Activated CD4-positive, alpha-beta T cell treated with anti-CD3 and anti-CD28 coated beads, Interleukin-2, amount 50 U/mL, for 1 hour (primary cell): ENCODE data around the gene SPDEF.
A peak's percentile ranks its signal among the peaks of the same experiment; 100 is the strongest.

Source experiments
- DNase-seq: peaks from one replicate; pipeline ENCODE4 v3.0.0-alpha.2; 2020

Gene SPDEF

DNA sequence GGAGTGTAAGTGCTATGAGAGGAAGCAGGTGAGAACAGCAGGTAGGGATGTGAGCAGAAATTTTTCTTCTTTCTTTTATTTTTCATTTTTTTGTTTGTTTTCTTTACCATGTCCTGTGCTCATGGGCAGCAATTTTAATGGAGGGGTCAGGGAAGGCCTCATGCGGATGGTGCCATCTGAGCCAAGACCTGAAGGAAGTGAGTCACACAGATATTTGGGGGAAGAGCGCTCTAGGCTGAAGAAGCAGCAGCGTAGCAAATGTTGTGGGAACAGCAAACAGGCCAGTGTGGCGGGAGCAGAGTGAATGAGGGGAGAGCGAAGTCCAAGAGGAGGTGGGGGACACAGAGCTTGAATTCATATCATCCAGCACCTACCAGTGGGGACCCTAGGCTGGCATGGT lies 12.7 kb downstream of the SPDEF start:
- no peak for DNase-seq

DNA sequence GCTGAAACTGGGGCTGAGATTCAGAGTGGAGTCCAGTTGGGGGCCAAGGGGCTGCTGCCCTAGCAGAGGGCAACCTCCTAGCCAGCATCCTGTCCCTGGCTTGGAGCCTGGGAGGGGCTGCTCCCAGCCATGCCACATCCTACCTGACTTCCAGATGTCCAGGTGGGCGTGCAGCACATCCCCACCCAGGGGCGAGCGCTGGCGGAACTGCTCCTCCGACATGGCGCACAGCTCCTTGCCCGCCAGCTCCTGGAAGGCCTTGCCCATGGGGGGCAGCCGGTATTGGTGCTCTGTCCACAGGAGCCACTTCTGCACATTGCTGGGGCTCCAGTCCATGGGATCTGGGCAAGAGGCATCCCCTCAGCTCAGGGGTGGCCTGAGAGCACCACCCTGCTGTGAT lies 15.3 kb downstream of the SPDEF start:
- no peak for DNase-seq

DNA sequence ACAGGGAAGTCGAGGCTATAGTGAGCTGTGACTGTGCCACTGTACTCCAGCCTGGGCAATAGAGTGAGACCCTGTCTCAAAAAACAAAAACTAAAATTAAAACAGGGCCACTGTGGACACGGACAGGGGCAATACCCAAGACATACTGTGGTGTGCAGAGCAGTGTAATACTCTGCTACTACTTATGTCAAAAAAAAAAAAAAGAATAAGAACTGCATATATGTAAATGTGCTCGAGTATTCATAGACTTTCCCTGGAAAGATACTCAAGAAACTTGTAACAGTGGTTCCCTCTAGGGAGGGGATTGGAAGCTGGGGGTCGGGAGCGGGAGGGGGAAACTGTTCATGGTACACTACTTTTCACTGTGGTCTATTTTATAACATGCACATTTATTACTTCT lies 15.9 kb downstream of the SPDEF start:
- DNase-seq = no peak

DNA sequence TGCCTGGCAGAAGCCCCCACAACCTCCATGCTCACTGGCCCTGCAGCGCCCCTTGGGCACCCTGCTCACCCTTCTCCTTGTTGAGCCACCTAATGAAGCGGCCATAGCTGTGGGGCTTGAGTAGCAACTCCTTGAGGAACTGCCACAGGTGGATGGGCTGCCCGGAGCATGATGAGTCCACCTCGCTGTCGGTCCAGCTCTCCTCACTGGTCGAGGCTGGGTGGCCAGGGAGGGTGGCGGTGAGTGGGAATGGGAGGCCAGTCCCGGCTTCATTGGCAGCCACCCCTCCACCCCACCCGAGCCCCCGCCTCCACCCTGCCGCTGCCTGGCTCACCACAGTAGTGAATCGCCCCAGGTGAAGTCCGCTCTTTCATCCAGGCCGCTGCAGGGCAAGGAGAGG lies 16.9 kb downstream of the SPDEF start:
- DNase-seq = no peak

DNA sequence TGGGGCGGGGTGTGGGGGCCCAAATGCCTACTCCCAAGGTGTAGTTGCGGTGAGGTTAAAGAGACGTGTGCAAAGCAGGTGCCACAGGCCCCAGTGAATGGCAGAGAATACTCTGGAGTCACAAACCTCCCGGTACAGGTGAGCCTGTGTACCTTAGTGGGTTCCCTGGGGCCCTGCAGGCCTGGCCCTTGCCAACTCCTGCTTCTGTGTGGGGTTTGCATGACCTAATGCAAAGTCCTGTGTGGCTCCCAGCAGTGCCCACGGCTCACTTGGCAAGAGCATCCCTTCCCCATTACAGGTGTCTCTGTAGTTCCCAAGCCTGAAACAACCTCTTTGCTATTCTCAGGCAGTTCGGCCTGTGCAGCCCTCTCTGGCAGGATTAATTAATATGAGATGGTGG lies 17.5 kb downstream of the SPDEF start:
- DNase-seq = no peak

DNA sequence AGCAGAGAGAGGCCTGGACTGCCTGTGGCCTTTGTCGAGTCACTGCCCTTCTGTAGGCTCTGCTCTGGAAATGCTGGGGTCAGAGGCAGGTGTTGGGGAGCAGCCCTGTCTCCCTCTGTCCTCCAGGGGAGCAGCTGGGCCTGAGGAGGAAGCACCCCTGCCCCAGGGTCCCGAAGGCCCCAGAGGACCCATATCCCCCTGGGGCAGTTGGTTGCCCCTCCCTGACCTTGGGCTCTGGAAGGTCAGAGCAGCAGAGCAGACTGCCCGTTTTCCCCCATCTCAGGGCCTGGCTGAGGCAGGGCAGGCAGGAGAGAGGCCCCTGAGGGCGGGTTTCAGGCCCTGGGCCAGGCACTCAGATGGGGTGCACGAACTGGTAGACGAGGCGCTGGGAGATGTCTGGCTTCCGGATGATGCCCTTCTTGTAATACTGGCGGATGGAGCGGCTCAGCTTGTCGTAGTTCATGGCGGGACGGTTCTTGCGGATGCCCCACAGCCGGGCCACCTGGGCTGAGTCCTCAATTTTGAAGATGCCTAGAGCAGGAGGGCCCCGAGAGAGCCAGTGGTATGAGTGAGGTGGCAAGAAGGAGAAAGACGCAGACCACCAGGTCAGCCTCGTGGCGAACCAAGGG lies 18.1 kb downstream of the SPDEF start:
- DNase-seq = no peak

DNA sequence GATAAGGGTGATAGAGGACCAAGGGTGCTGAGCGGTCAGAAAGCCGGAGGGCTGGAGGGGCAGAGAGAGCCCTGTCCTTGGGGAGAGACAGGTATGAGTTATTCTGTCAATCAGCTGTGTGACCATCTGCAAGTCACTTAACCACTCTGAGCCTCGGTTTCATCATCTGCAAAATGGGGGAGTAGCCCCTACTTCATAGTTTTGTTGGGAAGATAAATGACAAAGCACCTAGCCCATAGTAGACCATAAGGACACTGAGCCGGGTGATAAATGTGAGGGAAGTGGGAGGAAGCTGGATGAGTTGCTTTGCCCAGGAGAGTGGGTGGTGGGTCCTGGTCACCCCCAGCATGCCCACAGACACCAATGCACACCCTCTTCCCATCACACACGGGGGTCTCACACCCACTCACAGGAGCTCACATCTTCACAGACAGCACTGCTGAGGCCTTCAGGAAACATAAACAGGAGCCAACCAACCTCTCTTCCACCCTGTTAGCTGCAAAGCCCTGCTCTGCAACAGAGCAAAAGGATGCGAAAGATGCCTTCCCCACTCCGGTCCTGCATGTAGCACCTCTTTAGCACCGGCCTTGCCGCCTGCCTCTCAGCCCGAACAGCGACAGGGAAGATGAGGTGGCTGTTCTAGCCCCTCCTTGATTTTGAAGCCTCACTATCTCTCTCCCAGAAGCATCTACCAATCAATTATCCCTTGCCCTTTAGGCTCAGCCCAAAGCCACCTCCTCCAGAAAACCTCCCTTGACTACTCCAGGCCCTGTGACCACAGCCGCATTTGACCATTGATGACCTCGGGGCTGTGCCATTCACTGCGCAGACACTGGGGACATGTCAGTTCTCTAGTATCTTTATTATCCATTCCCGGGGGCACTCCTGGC lies 18.9 kb downstream of the SPDEF start:
- DNase-seq = no peak

DNA sequence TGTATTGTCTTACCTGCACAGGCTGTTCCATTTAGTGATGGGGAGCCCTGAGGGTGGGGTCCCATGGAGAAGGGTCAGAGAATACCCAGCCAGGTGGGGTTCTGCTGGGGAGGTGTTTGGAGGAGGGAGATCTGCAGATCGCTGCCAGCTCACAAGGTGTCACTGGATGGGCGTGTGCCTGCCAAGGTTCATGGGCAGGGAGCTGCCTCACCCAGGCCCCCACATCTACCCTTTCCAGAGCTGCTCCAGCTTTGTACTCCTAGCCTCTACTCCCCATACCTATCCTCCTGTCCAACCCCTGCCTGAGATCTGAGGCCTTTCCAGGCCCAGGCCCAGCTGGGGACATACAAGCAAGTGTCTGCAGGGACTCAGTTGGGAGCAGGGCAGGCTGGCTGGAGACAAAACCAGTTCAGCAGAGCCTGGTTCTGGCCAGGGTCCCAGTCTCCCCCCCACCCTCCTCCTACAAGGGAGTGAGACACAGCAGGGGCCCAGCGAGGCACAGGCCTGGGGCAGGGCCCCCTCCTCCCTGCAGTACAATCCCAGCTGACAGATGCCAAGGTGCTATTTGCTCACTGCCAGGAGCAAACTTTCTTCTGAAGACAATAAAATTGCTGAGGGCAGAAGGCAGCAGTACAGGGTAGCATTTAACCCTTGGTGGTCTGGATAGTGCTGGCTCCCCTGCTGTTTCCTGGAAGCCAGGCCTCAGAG lies 19.7 kb downstream of the SPDEF start:
- DNase-seq = no peak

DNA sequence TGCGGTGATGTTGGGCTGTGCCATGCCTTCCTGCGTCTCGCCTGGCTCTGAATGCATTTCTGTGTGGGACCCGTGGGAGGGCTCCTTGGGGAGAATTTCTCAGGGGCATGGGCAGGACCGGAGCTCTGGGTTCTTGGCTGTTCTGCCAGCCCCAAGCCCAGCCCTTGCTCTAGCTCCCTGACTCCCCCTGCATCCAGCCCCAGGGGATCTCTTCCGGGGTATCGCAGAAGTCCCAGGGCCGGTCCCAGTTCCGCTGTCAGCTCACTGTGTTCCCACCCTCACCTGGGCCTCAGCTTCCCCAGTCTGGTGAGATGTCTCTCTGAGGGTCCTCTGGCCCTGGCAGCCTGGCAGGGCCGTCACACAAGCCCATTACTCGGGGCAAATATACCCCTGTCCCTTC lies 20.5 kb downstream of the SPDEF start:
- no peak for DNase-seq

DNA sequence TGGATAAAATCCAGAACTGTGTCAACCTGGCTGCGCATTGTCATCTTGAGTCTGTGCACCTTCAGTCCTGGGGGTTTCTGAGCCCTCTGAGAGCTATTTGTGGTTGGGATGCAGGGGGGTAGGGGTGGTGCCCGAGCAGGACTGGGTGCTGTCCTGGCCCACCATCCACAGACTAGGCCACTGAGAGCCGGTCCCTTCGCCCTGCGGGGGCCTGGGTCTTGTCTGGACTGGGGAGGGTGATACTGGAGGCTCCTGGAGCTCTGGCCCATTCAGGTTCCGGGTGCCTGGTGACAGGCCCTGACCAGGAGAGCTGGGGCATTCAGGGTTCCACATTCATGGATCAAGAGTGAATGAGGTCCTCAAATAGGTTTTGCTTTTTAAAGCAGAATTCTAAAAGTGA lies 20.9 kb downstream of the SPDEF start:
- DNase-seq = no peak

DNA sequence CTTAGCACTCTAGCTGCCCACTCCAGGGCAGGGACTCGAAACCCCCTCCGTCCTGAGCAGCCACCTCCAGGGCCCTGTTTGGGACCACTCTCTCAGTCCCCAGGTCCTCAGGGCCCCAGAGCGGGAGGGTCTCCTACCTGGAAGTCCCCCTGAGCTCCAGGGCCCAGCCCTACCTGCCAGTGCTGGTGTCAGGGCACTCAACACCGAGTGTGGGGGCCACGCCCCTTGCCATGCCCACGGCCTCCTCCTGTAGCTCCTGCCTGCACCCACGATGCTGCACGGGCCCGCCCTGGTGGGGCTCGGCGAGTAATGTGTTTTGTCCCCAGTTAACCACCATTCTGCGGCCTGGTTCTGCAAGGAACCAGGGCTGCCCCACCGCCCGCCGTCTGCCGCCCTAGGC lies 21.5 kb downstream of the SPDEF start:
- DNase-seq = no peak

DNA sequence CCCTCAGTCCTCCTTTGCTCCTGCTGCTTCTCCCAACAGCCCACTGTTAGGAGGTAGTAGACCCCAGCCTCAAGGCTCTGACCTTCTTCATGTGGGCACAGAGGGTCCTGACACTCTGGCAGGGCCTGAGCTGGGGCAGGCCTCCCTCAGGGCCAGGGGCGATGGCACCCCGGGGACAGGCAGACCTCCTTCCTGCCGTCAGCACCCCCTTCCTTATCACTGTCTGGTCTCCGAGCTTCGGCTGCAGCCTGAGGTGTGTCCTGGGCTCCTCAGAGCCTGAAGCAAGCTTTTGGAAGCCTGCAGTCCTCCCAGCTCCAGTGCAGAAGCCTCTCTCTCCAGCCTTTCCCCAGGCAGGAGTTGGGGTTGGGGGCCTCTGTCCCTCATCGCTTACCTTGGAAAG lies 22.0 kb downstream of the SPDEF start:
- DNase-seq = no peak

DNA sequence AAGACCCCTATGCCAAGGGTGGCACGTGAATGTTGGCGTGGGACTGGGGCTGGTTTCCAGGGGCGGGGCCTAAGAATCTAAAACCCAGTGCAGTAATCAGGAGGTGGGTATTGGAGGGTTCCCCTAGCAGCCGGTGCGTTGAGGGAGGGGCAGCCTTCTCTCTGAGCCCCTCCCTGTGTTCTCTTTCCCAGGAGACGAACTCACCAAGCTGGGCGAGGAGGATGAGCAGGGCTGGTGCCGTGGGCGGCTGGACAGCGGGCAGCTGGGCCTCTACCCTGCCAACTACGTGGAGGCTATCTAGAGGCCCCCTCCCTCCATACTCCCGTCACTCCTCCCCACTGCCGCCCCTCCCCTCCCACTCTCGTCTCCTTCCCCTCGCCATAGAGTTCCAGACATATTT lies 23.9 kb downstream of the SPDEF start:
- no peak for DNase-seq

DNA sequence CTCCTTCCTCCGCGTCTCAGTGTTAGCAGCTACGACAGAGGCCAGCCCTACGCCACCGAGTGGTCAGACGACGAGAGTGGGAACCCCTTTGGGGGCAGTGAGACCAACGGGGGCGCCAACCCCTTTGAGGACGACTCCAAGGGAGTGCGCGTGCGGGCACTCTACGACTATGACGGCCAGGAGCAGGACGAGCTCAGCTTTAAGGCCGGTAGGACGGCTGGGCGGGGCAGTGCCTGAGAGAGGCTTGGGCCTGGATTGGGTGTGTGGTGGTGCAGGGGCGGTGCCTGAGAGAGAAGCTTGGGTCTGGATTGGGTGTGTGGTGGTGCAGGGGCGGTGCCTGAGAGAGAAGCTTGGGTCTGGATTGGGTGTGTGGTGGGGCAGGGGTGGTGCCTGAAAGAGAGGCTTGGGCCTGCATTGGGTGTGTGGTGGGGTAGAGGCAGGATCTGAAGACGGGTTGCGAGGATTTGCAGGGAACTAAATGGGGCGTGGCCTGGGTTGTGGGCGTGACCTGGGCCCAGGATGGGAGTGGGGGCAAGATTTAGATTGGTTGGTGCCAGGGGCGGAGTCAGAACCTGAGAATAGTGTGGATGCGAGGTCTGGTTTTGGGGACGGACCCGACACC lies 24.4 kb downstream of the SPDEF start:
- DNase-seq = peak; percentile 9

DNA sequence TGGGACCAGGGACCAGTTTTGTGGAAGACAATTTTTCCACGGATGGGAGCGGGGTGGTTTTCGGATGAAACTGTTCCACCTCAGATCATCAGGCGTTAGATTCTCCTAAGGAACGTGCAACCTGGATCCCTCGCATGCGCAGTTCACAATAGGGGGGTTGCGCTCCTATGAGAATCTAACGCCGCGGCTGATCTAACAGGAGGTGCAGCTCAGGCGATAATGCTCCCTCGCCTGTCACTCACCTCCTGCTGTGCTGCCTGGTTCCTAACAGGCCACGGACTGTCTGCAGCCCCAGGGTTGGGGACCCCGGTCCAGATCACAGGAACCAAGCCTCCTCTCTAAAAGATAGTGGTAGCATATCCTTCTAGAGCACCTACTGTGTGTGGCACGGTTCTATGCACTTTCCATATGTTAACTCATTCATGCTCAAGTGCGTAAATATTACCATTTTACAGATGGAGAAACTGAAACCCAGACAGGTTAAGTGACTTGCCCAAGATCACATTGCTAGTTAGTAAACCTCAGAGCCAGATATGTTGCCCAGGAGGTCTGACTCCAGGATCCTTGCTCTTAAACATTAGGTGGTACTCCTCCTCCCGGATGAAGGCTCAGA lies 25.3 kb downstream of the SPDEF start:
- DNase-seq = no peak

DNA sequence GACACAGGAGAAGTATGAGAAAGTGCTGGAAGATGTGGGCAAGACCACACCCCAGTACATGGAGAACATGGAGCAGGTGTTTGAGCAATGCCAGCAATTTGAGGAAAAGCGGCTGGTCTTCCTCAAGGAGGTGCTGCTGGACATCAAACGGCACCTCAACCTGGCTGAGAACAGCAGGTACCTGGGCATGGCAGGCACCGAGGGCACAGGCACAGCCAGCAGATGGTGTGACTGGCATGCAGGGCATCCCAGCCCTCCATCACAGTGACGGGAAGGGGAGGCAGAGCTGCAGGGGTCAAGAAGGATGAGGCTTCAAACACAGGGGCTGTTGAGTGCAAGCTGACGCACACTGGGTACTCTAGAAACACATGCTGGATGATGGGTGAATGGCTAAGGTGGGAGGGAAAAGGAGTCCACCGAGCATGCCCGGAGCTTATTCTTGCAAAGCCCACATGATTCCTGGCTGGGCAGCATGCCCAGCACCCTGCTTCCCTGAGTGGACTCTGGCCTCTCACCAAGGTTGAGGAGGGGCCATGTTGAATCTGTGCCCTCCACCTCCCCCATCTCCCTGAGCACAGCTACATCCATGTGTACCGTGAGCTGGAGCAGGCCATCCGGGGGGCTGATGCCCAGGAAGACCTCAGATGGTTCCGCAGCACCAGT lies 26.3 kb downstream of the SPDEF start:
- DNase-seq = no peak

DNA sequence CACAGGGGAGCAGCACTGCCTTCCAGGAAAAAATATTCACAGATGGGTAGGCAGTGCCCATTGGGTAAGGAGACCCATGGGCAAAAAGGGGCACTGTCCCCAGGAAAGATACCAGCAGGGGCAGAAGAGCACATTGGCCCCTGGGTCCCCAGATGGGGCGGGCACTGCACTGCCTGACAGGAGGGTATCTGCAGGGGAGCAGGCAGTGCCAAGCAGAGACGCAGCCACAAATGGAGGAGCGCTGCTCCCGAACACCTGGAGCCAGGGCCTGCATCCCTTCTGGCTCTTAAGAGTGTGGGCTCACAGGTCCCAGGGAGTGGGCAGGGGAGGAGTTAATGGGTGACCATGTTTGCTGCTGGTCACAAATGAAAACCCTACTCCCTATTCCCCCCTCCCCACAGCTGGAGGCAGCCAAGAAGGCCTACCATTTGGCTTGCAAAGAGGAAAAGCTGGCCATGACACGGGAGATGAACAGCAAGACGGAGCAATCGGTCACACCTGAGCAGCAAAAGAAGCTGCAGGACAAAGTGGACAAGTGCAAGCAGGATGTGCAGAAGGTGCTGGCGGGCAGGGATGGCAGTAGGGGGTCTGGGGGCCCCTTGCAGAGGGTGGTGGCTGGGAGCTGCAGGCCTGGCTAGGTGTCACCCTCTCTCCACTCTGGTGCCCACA lies 27.0 kb downstream of the SPDEF start:
- no peak for DNase-seq

DNA sequence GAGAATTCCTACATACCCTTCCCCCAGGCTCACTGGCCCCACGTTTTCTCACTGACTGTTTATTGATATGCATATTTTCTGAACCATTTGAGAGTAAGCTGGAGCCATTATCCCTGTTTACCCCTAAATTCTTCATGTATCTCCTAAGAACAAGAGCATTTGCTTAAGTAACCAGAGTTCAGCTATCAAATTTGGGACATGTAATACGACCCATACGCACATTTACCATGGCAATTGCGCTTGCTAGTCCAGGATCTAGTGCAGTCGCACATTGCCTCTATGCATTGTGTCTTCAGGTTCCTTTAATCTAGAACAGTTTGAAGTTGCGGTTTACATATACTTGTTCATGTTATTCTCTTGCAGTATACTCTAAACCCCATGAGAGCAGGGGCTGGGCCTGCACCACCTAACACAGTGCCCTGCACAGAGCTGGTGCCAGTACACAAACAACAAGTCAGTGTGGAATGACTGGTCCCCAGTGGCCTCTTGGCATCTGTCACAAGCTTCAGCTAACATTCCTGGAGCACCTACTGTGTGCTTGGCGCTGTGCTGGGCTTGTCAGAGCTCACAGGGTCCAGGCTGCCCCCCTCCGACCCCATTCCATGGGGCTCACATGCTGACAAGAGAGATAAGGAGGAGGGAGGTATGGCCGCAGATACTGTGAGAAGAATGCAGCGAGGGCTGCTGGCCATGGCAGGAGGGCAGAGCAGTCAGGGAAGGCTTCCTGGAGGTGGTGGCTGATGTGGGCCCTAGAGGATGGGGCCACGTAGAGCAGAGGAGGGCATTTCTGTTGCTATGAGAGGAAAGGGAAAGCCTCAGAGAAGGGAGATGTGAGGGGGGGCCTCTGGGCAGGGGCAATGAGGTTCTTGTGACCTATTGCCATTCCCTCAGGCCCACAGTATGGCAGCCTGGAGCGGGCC lies 28.1 kb downstream of the SPDEF start:
- no peak for DNase-seq

DNA sequence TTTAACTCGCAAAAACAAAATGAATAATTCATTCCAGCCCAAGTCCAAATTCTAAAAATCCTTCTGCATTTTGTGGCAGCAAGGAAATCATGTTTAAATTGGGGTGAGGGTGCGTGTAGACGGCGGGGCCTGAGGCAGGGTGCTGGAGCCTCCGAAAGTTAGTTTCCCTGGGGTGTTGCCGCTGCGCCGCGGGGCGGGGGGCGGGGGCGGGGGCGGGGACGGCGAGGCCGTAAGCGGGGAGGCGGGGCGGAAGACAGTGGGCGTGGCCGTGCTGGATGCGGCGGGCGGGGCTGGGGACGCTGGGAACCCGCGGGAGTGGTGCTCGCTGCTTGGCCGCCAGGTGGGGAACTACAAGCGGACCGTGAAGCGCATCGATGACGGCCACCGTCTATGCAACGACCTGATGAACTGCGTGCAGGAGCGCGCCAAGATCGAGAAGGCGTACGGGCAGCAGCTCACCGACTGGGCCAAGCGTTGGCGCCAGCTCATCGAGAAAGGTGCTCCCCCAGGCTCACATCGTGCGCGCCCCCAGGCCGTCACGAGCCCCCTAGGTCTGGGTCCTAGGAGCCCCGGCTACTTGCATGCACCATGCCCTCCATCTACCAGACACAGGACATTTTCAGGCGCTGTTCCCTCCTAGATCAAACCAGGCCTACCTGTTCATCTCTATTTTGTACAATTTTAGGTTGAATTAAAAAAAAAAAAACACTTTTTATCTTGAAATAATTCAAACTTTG lies 29.0 kb downstream of the SPDEF start:
- DNase-seq = peak; percentile 98
